M059J (cell line): ENCODE results near the gene HSD11B1L. TPM values are rescaled to one million over a fixed set of nuclear protein-coding genes. Genes with fewer than 3 reads are reported as not detected.
"Not testable (repeated sequence)": the region's sequence is repeated elsewhere in the genome, so short reads cannot be mapped to it uniquely, and the experiment has no call there.

ENCODE experiments used
- DNase-seq: peaks from one replicate; pipeline ENCODE4 v3.0.0-alpha.2; 2012; ENCODE audit warnings: low read depth
- total RNA-seq: library from RNA; depleted of rRNA; stranded (reverse); fragments of >200 nt; shearing (Covaris generic); gene quantifications from 2 replicates; pipeline ENCODE4 v1.2.3, GENCODE V29; 2014; rRNA removed

Gene HSD11B1L
- total RNA-seq, 1 experiment from 2014 or later, result 13.7 TPM

- DNase-seq, result no peak
Measured at GRCh38 chr19:5727453-5728050, 46.7 kb downstream of the HSD11B1L start.

- DNase-seq, result not testable (repeated sequence)
Measured at GRCh38 chr19:5733172-5733571, 52.3 kb downstream of the HSD11B1L start.

Other genes with a start within 250 kb of the HSD11B1L start
- not detected in 2 replicates for gene ZNRF4, start 225.6 kb upstream of the HSD11B1L start, total RNA-seq
- 0.10 and 0.12 TPM in 2 replicates for gene TINCR, start 113.1 kb upstream of the HSD11B1L start, total RNA-seq
- 12.6 and 21.0 TPM in 2 replicates for gene SAFB2, start 58.3 kb upstream of the HSD11B1L start, total RNA-seq
- gene SAFB, start 57.9 kb upstream of the HSD11B1L start, total RNA-seq, result 10.3 and 27.8 TPM in 2 replicates
- 46.6 and 47.0 TPM in 2 replicates for gene MICOS13, start 511 bp upstream of the HSD11B1L start, total RNA-seq
- gene RPL36, start 9.3 kb downstream of the HSD11B1L start, total RNA-seq, result 734 and 1,196 TPM in 2 replicates
- 53.1 and 71.2 TPM in 2 replicates for gene LONP1, start 39.1 kb downstream of the HSD11B1L start, total RNA-seq
- gene CATSPERD, start 39.6 kb downstream of the HSD11B1L start, total RNA-seq, result not detected in 2 replicates
- 0.07 and 0.34 TPM in 2 replicates for gene PRR22, start 103.7 kb downstream of the HSD11B1L start, total RNA-seq
- gene DUS3L, start 110.1 kb downstream of the HSD11B1L start, total RNA-seq, result 12.7 and 24.7 TPM in 2 replicates
- 0.67 TPM in 1 of 2 replicates, not detected in the other for gene NRTN, start 124.0 kb downstream of the HSD11B1L start, total RNA-seq
- not detected in 2 replicates for gene FUT6, start 158.7 kb downstream of the HSD11B1L start, total RNA-seq
- not detected in 2 replicates for gene FUT3, start 170.4 kb downstream of the HSD11B1L start, total RNA-seq
- gene FUT5, start 189.5 kb downstream of the HSD11B1L start, total RNA-seq, result not detected in 2 replicates
- 246 and 328 TPM in 2 replicates for gene NDUFA11, start 222.8 kb downstream of the HSD11B1L start, total RNA-seq
- gene VMAC, start 223.8 kb downstream of the HSD11B1L start, total RNA-seq, result 1.6 and 4.4 TPM in 2 replicates
- 0.96 and 1.3 TPM in 2 replicates for gene CAPS, start 233.2 kb downstream of the HSD11B1L start, total RNA-seq